ENCODE measurements around the gene CBFA2T2.
"Not testable (repeated sequence)": the region's sequence is repeated elsewhere in the genome, so short reads cannot be mapped to it uniquely, and the experiment has no call there.

The CBFA2T2 gene

DNA sequence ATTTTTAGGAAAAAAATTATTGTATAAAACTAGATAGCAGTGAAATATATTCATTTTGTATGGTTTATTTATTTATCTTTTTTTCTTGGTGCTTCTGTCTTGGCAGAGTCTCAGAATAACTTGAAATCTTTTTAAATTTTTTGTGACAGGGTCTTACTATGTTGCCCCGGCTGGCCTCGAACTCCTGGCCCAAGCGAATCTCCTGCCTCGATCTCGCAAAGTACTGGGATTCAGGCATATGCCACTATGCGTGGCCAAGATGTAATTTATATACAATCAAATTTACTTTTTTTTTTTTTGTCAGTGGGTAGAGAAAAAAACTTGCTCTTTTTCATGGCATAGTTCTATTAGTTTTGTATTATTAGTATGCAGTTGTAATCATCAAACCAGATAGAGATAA lies 13.7 kb downstream of the CBFA2T2 start:
- in situ Hi-C loops (cut with MboI; ENCODE audit: low sequenced_read_pairs) = no loop called here

GRCh38 chr20:33506576-33506975 lies 16.7 kb downstream of the CBFA2T2 start:
- in situ Hi-C loops (cut with MboI; ENCODE audit: low sequenced_read_pairs) = no loop called here

- in situ Hi-C loops (cut with MboI; ENCODE audit: low sequenced_read_pairs) = no loop called here
These were observed 17.6 kb downstream of the CBFA2T2 start for GRCh38 chr20:33507461-33507860.

GRCh38 chr20:33508015-33508414 lies 18.1 kb downstream of the CBFA2T2 start:
- in situ Hi-C loops (cut with MboI; ENCODE audit: low sequenced_read_pairs) = not testable (repeated sequence)

DNA sequence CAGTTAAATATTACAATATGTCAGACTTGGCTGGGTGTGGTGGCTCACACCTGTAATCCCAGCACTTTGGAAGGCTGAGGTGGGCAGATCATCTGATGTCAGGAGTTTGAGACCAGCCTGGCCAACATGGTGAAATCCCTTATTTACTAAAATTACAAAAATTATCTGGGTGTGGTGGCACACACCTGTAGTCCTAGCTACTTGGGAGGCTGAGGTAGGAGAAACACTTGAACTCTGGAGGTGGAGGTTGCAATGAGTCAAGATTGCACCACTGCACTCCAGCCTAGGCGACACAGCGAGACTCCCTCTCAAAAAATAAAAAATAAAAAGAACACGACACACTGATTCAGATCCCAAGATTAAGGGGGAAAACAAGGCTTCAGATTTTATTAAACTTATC lies 19.2 kb downstream of the CBFA2T2 start:
- in situ Hi-C loops (cut with MboI; ENCODE audit: low sequenced_read_pairs) = not testable (repeated sequence)

- in situ Hi-C loops (cut with MboI; ENCODE audit: low sequenced_read_pairs) = not testable (repeated sequence)
These were observed 22.0 kb downstream of the CBFA2T2 start for GRCh38 chr20:33511876-33512275.

DNA sequence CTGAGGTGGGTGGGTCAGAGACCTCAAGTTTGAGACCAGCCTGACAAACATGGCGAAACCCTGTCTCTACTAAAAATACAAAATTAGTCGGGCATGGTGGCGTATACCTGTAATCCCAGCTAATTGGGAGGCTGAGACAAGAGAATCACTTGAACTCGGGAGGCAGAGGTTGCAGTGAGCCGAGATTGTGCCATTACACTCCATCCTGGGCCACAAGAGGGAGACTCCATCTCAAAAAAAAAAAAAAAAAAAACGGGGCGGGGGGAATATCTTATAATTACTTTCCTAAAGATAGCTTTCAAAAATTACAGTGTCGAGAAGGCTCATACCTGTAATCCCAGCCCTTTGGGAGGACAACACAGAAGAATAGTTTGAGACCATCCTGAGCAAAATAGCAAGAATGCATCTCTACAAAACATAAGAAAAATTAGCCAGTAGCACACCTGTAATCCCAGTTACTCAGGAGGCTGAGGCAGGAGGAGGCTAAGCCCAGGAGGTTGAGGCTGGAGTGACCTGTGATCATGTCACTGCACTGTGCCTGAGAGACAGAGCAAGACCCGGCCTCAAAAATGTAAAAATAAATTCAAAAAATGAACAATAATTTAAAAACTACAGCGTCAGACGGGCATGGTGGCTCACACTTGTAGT lies 25.8 kb downstream of the CBFA2T2 start:
- in situ Hi-C loops (cut with MboI; ENCODE audit: low sequenced_read_pairs) = no loop called here

GRCh38 chr20:33516882-33517281 lies 27.0 kb downstream of the CBFA2T2 start:
- in situ Hi-C loops (cut with MboI; ENCODE audit: low sequenced_read_pairs) = no loop called here

- in situ Hi-C loops (cut with MboI; ENCODE audit: low sequenced_read_pairs) = no loop called here
These were observed 28.2 kb downstream of the CBFA2T2 start for GRCh38 chr20:33518071-33518470.

DNA sequence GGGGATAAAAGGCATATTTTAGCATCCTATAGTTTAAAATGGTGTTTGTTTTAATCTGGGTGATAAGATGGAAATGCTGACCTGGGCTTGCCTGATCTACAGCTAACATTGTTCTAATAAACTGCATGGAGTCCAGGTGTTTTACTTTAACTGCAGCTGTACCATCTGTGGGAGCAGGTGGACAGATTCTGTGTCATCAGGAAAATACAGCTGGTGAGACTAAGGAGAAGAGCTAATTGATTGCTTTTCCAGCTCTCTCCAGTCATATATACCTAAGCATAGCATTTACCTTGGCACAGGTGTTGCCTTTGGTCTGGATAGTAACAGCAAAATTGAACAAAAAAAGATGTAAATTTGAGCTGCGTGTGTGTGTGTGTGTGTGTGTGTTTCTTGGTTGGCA lies 31.6 kb downstream of the CBFA2T2 start:
- in situ Hi-C loops (cut with MboI; ENCODE audit: low sequenced_read_pairs) = no loop called here

- in situ Hi-C loops (cut with MboI; ENCODE audit: low sequenced_read_pairs) = no loop called here
These were observed 32.4 kb downstream of the CBFA2T2 start for GRCh38 chr20:33522256-33522820.

DNA sequence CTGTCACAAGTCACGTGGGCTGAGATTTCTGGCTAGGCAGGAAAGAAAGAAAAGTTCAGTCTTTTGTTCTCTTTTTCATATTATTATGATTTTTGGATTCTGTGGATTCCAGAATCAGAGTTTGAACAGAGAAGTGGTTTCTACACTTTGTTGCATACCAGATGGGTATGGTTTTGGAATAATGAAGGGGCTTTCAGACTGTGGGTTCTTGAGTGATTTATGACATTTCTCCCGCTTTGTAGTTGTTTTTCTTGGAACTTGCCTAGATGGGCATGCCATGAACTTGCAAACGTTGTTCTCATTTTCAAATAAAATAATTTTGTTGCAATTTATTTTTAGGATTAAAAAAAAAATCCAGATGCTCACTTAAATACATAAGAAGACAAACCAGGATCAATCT lies 34.4 kb downstream of the CBFA2T2 start:
- in situ Hi-C loops (cut with MboI; ENCODE audit: low sequenced_read_pairs) = no loop called here

GRCh38 chr20:33526769-33527168 lies 36.9 kb downstream of the CBFA2T2 start:
- in situ Hi-C loops (cut with MboI; ENCODE audit: low sequenced_read_pairs) = no loop called here

- in situ Hi-C loops (cut with MboI; ENCODE audit: low sequenced_read_pairs) = no loop called here
These were observed 41.4 kb downstream of the CBFA2T2 start for GRCh38 chr20:33531047-33531877.

- in situ Hi-C loops (cut with MboI; ENCODE audit: low sequenced_read_pairs) = no loop called here
These were observed 42.0 kb downstream of the CBFA2T2 start for GRCh38 chr20:33531885-33532284.

DNA sequence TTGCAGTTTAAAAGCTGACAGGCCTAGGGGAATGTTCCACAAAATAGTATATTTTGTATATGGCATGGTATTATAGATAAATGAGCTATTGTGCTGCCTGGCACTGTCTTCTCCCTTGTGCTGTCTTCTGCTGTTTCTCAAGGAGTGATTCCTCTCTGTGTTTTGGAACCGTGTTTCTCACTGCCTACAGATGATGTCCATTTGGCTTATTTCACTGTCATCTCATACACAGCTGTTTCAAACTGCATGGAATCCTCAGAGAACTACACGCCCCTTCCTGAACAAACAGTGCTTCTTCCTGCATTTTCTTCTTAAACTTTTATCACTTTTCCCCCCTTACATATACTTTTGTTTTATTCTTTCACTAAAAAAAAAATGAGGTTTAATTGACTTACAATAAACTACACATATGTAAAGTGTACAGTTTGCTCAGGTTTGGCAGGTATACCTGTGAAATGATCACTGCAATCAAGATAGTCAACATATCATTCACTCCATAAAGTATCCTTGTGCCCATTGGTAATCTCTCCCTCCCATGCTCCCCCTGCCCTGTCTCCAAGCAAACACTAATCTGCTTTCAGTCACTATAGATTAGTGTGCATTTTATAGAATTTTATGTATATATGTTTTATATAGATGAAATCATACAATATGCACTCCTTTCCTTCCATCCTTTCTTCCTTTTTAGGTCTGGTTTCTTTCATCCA lies 43.0 kb downstream of the CBFA2T2 start:
- in situ Hi-C loops (cut with MboI; ENCODE audit: low sequenced_read_pairs) = no loop called here

DNA sequence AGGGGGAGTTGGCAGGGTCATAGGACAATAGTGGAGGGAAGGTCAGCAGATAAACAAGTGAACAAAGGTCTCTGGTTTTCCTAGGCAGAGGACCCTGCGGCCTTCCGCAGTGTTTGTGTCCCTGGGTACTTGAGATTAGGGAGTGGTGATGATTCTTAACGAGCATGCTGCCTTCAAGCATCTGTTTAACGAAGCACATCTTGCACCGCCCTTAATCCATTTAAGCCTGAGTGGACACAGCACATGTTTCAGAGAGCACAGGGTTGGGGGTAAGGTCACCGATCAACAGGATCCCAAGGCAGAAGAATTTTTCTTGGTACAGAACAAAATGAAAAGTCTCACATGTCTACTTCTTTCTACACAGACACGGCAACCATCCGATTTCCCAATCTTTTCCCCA lies 45.8 kb downstream of the CBFA2T2 start:
- in situ Hi-C loops (cut with MboI; ENCODE audit: low sequenced_read_pairs) = not testable (repeated sequence)

DNA sequence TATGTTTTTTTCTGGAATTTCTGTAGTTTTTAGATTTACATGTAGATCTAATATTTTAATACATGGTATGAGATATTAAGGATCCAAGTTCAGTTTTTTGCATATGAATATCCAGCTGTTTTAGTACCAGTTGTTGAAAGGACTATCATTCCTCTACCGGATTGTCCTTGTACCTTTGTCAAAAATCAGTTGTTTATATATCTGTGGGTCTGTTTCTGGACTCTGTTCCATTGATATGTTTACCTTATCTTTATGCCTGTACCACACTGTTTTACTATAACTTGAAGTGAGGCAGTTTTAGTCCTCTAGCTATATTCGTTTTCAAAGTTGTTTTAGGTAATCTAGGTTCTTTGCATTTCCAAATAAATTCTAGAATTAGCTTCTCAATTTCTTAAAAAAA lies 47.7 kb downstream of the CBFA2T2 start:
- in situ Hi-C loops (cut with MboI; ENCODE audit: low sequenced_read_pairs) = no loop called here

DNA sequence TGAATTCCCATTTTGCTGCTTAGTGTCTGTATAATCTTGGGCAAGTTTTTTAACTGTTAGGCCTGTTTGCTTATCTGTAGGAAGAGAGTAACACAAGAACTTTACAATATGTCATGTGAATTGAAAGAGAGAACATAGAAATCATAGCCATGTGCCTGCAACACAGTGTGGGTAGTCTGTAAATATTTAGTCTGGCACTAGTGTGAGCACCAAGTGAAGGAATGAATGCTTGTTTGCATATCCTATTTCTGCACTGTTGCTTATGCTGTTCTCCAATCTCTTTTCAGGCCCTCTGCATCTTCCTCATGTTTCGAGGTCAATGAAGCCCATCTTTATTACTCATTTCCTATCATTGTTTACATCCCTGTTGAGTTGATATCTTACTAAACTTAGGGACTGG lies 49.2 kb downstream of the CBFA2T2 start:
- in situ Hi-C loops (cut with MboI; ENCODE audit: low sequenced_read_pairs) = no loop called here

DNA sequence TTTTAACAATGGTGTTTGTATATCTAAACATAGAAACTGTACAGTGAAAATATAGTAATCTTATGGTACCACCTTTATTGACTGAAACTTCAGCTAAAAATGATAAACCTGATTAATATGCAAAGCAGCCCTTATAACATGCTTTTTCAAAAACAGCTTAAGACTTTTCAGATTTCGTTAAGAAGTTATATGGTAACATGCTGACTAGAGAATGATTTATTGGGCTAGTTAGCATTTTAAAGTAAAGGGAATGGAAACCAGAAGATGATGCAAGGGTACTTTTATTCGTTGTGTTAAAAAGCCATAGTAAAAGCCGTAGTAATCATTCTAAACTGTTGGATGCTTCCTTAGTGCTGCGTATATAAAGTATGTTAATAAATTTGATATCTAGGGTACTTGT lies 50.5 kb downstream of the CBFA2T2 start:
- in situ Hi-C loops (cut with MboI; ENCODE audit: low sequenced_read_pairs) = no loop called here

- in situ Hi-C loops (cut with MboI; ENCODE audit: low sequenced_read_pairs) = no loop called here
These were observed 51.2 kb downstream of the CBFA2T2 start for GRCh38 chr20:33541074-33541473.

GRCh38 chr20:33541797-33542196 lies 51.9 kb downstream of the CBFA2T2 start:
- in situ Hi-C loops (cut with MboI; ENCODE audit: low sequenced_read_pairs) = no loop called here
